ENCODE results near the gene CABP1. TPM values are rescaled to one million over a fixed set of nuclear protein-coding genes. Genes with fewer than 3 reads are reported as not detected.

CABP1 gene
- total and polyA plus RNA-seq, 10 of the 15 experiments (the other 5 are each of a cell fraction or from before 2014, with no cell fraction given): 0.16 to 2.4 (median 0.80) TPM; not detected in 2

DNA sequence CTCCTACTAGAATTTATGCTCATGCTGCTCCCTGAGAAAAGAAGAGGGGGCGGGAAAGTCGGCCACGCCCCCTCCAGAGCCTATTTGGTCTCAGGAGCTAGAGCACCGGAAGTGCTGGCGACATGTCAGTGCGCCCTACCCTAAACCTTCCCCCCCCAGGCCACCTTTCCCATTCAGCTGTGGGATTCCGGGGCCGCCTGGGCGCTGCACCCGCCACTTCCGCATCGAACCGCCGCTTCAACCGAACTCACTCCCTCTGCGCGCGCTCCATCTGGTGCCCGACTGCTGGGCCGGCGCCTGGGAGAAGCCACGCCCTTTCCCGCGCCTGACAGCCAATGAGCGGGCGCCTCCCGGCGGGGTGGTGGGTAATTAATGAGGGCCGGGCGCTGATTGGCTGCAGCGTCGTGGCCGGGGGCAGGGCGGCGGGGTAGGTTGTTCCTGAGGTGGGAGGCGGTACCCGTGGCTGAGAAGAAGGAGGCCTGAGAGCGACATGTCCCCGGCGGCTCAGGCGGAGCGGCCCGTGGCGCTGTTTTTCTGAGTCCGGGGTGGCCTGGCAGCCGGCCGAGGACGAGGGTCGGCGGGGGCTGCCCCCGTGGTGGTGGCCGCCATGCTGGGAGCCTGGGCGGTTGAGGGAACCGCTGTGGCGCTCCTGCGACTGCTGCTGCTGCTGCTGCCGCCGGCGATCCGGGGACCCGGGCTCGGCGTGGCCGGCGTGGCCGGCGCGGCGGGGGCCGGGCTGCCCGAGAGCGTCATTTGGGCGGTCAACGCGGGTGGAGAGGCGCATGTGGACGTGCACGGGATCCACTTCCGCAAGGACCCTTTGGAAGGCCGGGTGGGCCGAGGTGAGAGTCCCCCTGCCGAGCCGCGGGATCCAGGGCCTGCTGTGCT is 46.5 kb downstream of the CABP1 start, which contains the start of gene MLEC (continued):
- TF ChIP-seq, protein P1, sequence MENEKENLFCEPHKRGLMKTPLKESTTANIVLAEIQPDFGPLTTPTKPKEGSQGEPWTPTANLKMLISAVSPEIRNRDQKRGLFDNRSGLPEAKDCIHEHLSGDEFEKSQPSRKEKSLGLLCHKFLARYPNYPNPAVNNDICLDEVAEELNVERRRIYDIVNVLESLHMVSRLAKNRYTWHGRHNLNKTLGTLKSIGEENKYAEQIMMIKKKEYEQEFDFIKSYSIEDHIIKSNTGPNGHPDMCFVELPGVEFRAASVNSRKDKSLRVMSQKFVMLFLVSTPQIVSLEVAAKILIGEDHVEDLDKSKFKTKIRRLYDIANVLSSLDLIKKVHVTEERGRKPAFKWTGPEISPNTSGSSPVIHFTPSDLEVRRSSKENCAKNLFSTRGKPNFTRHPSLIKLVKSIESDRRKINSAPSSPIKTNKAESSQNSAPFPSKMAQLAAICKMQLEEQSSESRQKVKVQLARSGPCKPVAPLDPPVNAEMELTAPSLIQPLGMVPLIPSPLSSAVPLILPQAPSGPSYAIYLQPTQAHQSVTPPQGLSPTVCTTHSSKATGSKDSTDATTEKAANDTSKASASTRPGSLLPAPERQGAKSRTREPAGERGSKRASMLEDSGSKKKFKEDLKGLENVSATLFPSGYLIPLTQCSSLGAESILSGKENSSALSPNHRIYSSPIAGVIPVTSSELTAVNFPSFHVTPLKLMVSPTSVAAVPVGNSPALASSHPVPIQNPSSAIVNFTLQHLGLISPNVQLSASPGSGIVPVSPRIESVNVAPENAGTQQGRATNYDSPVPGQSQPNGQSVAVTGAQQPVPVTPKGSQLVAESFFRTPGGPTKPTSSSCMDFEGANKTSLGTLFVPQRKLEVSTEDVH (IDR thresholded peaks at IDR 0.05; ENCODE audit: low read depth, partially characterized antibody): peak; percentile 93
- no peak for TF ChIP-seq STAT3 (IDR thresholded peaks at IDR 0.05; ENCODE audit: low read depth, low read length)
- TF ChIP-seq EP300 (IDR thresholded peaks at IDR 0.05; ENCODE audit: borderline replicate concordance in 1 of 2, control insufficient read depth in 1 of 2, low read depth in 2 of 2, low read length in 2 of 2): peak in 1 of 2 experiments; percentile 21; a peak in 1 of 4 replicates
- TF ChIP-seq, protein P2, sequence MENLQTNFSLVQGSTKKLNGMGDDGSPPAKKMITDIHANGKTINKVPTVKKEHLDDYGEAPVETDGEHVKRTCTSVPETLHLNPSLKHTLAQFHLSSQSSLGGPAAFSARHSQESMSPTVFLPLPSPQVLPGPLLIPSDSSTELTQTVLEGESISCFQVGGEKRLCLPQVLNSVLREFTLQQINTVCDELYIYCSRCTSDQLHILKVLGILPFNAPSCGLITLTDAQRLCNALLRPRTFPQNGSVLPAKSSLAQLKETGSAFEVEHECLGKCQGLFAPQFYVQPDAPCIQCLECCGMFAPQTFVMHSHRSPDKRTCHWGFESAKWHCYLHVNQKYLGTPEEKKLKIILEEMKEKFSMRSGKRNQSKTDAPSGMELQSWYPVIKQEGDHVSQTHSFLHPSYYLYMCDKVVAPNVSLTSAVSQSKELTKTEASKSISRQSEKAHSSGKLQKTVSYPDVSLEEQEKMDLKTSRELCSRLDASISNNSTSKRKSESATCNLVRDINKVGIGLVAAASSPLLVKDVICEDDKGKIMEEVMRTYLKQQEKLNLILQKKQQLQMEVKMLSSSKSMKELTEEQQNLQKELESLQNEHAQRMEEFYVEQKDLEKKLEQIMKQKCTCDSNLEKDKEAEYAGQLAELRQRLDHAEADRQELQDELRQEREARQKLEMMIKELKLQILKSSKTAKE (IDR thresholded peaks at IDR 0.05; ENCODE audit: low read depth, poor library complexity, severe bottlenecking): peak; percentile 77
- TF ChIP-seq ZNF274 (IDR thresholded peaks at IDR 0.05; ENCODE audit: insufficient read depth, insufficient read length): no peak
- TF ChIP-seq WRNIP1 (IDR thresholded peaks at IDR 0.05; ENCODE audit: borderline replicate concordance, low read depth, low read length): peak; percentile 87
- no peak for TF ChIP-seq ZNF217 (IDR thresholded peaks at IDR 0.05)
- TF ChIP-seq, protein P3, sequence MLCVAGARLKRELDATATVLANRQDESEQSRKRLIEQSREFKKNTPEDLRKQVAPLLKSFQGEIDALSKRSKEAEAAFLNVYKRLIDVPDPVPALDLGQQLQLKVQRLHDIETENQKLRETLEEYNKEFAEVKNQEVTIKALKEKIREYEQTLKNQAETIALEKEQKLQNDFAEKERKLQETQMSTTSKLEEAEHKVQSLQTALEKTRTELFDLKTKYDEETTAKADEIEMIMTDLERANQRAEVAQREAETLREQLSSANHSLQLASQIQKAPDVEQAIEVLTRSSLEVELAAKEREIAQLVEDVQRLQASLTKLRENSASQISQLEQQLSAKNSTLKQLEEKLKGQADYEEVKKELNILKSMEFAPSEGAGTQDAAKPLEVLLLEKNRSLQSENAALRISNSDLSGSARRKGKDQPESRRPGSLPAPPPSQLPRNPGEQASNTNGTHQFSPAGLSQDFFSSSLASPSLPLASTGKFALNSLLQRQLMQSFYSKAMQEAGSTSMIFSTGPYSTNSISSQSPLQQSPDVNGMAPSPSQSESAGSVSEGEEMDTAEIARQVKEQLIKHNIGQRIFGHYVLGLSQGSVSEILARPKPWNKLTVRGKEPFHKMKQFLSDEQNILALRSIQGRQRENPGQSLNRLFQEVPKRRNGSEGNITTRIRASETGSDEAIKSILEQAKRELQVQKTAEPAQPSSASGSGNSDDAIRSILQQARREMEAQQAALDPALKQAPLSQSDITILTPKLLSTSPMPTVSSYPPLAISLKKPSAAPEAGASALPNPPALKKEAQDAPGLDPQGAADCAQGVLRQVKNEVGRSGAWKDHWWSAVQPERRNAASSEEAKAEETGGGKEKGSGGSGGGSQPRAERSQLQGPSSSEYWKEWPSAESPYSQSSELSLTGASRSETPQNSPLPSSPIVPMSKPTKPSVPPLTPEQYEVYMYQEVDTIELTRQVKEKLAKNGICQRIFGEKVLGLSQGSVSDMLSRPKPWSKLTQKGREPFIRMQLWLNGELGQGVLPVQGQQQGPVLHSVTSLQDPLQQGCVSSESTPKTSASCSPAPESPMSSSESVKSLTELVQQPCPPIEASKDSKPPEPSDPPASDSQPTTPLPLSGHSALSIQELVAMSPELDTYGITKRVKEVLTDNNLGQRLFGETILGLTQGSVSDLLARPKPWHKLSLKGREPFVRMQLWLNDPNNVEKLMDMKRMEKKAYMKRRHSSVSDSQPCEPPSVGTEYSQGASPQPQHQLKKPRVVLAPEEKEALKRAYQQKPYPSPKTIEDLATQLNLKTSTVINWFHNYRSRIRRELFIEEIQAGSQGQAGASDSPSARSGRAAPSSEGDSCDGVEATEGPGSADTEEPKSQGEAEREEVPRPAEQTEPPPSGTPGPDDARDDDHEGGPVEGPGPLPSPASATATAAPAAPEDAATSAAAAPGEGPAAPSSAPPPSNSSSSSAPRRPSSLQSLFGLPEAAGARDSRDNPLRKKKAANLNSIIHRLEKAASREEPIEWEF (IDR thresholded peaks at IDR 0.05; ENCODE audit: insufficient replicate concordance, low read depth, low read length): no peak
- TF ChIP-seq, protein P4, sequence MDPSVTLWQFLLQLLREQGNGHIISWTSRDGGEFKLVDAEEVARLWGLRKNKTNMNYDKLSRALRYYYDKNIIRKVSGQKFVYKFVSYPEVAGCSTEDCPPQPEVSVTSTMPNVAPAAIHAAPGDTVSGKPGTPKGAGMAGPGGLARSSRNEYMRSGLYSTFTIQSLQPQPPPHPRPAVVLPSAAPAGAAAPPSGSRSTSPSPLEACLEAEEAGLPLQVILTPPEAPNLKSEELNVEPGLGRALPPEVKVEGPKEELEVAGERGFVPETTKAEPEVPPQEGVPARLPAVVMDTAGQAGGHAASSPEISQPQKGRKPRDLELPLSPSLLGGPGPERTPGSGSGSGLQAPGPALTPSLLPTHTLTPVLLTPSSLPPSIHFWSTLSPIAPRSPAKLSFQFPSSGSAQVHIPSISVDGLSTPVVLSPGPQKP (IDR thresholded peaks at IDR 0.05; ENCODE audit: low read depth, low read length): peak; percentile 97
- no peak for TF ChIP-seq SMAD5 (IDR thresholded peaks at IDR 0.05; ENCODE audit: low read depth)
- peak; percentile 93 for TF ChIP-seq RELA (IDR thresholded peaks at IDR 0.05; ENCODE audit: borderline replicate concordance, partially characterized antibody)
- peak; percentile 40 for TF ChIP-seq NRF1 (conservative IDR thresholded peaks at IDR 0.05; ENCODE audit: low read depth, low read length)
